Chondrocyte (in vitro differentiated cells): ENCODE results near the gene RAB30. TPM values are rescaled to one million over a fixed set of nuclear protein-coding genes. Genes with fewer than 3 reads are reported as not detected.
A peak's percentile ranks its signal among the peaks of the same experiment; 100 is the strongest.

Experiments
- DNase-seq: peaks from one replicate; pipeline ENCODE4 v3.0.0; 2021; ENCODE audit warnings: mixed read lengths, low spot score
- H3K27ac Mint-ChIP-seq: one replicate; pipeline ENCODE4 v1.8.0; 2021; ENCODE audit warnings: mild to moderate bottlenecking, moderate library complexity, mixed read lengths; ENCODE audit not compliant: unreplicated experiment
- H3K27me3 Mint-ChIP-seq: 2 replicates; pipeline ENCODE4 v1.8.0; 2021; ENCODE audit warnings: low read depth, mixed read lengths
- H3K36me3 Mint-ChIP-seq: 2 replicates; pipeline ENCODE4 v1.8.0; 2021; ENCODE audit warnings: low read depth, mixed read lengths
- H3K4me1 Mint-ChIP-seq: 2 replicates; pipeline ENCODE4 v1.8.0; 2021; ENCODE audit warnings: low read depth, mild to moderate bottlenecking, mixed read lengths
- H3K4me3 Mint-ChIP-seq: one replicate; pipeline ENCODE4 v1.8.0; 2021; ENCODE audit warnings: mild to moderate bottlenecking, moderate library complexity, mixed read lengths; ENCODE audit not compliant: unreplicated experiment
- H3K9me3 Mint-ChIP-seq: 2 replicates; pipeline ENCODE4 v1.8.0; 2021; ENCODE audit warnings: low read depth, mixed read lengths
- long read RNA-seq: library from polyadenylated mRNA; stranded (forward); transcript quantifications from one replicate; pipeline ENCODE4 v2.0.0, GENCODE V29; 2021
- total RNA-seq: library from RNA; stranded (reverse); gene quantifications from 3 replicates; pipeline ENCODE4 v1.2.1, GENCODE V29; 2021
- TF ChIP-seq, protein P1 (sequence below): fragments of 200-600 bp; sonication (generic); IDR thresholded peaks from 2 replicates; pipeline ENCODE4 v1.5.0; 2021; ENCODE audit warnings: antibody characterized with exemption, mild to moderate bottlenecking, moderate library complexity

Gene RAB30, protein sequence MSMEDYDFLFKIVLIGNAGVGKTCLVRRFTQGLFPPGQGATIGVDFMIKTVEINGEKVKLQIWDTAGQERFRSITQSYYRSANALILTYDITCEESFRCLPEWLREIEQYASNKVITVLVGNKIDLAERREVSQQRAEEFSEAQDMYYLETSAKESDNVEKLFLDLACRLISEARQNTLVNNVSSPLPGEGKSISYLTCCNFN
- total RNA-seq = 52.6 to 55.2 TPM (median 54.0 TPM) in 3 replicates
- long read RNA-seq, full-length matches to known transcripts = 16 of 24 reads
- long read RNA-seq, partial matches to known transcripts = 0 of 24 reads
- long read RNA-seq, other reads (novel, unspliced or antisense) = 8 of 24 reads

- H3K9me3 Mint-ChIP-seq = no peaks in the 10 kb centered on the region
- H3K36me3 Mint-ChIP-seq = peaks cover 6% of the 10 kb centered on the region
- no peaks in the 10 kb centered on the region for H3K27me3 Mint-ChIP-seq
- peaks cover 31% of the 10 kb centered on the region for H3K4me1 Mint-ChIP-seq
- H3K4me3 Mint-ChIP-seq = no peak within 1 kb of the TSS
- peak; percentile 97 for DNase-seq
- H3K27ac Mint-ChIP-seq = no peak within 1 kb of the TSS
- TF ChIP-seq, protein P1, sequence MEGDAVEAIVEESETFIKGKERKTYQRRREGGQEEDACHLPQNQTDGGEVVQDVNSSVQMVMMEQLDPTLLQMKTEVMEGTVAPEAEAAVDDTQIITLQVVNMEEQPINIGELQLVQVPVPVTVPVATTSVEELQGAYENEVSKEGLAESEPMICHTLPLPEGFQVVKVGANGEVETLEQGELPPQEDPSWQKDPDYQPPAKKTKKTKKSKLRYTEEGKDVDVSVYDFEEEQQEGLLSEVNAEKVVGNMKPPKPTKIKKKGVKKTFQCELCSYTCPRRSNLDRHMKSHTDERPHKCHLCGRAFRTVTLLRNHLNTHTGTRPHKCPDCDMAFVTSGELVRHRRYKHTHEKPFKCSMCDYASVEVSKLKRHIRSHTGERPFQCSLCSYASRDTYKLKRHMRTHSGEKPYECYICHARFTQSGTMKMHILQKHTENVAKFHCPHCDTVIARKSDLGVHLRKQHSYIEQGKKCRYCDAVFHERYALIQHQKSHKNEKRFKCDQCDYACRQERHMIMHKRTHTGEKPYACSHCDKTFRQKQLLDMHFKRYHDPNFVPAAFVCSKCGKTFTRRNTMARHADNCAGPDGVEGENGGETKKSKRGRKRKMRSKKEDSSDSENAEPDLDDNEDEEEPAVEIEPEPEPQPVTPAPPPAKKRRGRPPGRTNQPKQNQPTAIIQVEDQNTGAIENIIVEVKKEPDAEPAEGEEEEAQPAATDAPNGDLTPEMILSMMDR = peak; percentile 8
These were observed at the start of gene RAB30 for GRCh38 chr11:83071567-83072349. RAB30 (minus strand) TSS chr11:83071897; CDS start chr11:82997316, 74,581 bp downstream.

DNA sequence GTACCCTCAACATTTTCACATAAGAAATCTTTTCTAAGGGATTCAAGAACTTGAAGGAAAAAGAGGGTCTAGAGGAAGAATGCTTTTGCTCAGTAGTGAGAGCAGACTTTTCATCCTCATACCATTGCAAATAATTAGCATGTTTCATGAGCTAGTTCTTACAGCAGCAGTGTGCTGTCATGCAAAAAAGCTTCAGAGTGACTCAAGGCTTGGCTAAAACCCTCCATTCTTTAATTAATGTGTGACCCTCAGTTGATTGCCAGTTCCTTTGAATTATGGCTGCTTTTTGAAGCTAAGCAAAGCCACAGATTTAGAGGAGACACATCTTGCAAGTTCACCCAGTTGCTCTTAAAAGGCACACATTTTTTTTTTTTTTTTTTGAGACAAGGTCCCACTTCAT is 48.6 kb upstream of the RAB30 start:
- Mint-ChIP-seq H3K4me3 (no peak overlapping the region), H3K4me1 (peaks cover 10% of the 10 kb centered on the region), H3K27ac (no peak overlapping the region), H3K9me3 (no peaks in the 10 kb centered on the region), H3K36me3 (no peaks in the 10 kb centered on the region), H3K27me3 (no peaks in the 10 kb centered on the region)
- DNase-seq = no peak
- TF ChIP-seq, protein P1 = no peak

GRCh38 chr11:83119216-83119615 is 47.5 kb upstream of the RAB30 start:
- Mint-ChIP-seq H3K27ac (no peak overlapping the region), H3K27me3 (no peaks in the 10 kb centered on the region), H3K36me3 (no peaks in the 10 kb centered on the region), H3K9me3 (no peaks in the 10 kb centered on the region), H3K4me3 (no peak overlapping the region), H3K4me1 (peaks cover 10% of the 10 kb centered on the region)
- TF ChIP-seq, protein P1 = no peak
- no peak for DNase-seq

DNA sequence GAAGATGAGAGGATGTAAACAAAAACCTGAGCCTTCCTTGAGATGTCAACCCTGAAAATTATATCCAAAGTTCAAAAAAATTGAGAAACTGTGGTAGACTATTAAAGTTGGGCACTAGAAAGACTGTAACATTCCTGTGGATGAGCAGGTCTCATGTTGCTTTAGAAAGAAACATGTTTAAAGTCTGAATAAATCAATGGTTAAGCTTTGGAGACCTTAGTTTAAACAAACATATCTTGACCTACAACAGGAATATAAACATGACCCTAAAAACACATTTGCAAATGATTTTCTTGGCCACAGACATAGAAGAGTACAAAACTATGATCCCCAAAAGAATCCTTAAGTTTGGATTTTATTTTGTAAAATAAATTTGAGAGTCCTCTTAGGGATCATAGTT is 47.1 kb upstream of the RAB30 start:
- Mint-ChIP-seq H3K27ac (no peak overlapping the region), H3K9me3 (no peaks in the 10 kb centered on the region), H3K27me3 (no peaks in the 10 kb centered on the region), H3K4me3 (no peak overlapping the region), H3K4me1 (peaks cover 10% of the 10 kb centered on the region), H3K36me3 (no peaks in the 10 kb centered on the region)
- TF ChIP-seq, protein P1 = no peak
- DNase-seq = no peak

DNA sequence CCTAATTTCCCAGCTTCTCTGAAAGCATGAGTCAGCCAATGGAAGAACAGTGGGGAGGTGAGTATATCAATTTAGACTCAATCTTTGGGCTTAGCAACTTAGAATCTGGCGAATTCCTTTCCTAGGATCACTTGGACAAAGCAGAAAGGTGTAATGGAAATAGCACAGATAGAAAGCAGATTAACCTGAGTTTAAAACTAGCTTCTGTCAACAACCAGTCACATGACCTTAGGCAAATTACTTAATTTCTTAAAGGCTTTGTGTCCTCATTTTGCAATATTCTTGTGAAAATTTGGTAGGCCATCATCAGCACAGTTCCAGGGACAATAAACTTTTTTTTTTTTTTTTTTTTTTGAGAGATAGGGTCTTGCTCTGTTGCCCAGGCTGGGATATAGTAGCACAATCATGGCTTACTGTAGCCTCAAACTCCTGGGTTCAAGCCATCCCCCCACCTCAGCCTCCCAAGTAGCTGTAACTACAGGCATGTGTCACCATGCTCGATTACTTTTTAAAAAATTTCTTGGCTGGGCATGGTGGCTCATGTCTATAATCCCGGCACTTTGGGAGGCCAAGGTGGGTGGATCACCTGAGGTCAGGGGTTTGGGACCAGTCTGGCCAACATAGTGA is 44.4 kb upstream of the RAB30 start:
- Mint-ChIP-seq H3K27ac (no peak overlapping the region), H3K4me1 (peaks cover 10% of the 10 kb centered on the region), H3K4me3 (no peak overlapping the region), H3K27me3 (no peaks in the 10 kb centered on the region), H3K9me3 (no peaks in the 10 kb centered on the region), H3K36me3 (no peaks in the 10 kb centered on the region)
- DNase-seq = no peak
- TF ChIP-seq, protein P1 = no peak
